ENCODE data around the gene SCRN1. TPM values are rescaled to one million over a fixed set of nuclear protein-coding genes. Genes with fewer than 3 reads are reported as not detected.
A peak's percentile ranks its signal among the peaks of the same experiment; 100 is the strongest.

SCRN1 gene
- total RNA-seq, 1 experiment from 2014 or later = 96.2 TPM

DNA sequence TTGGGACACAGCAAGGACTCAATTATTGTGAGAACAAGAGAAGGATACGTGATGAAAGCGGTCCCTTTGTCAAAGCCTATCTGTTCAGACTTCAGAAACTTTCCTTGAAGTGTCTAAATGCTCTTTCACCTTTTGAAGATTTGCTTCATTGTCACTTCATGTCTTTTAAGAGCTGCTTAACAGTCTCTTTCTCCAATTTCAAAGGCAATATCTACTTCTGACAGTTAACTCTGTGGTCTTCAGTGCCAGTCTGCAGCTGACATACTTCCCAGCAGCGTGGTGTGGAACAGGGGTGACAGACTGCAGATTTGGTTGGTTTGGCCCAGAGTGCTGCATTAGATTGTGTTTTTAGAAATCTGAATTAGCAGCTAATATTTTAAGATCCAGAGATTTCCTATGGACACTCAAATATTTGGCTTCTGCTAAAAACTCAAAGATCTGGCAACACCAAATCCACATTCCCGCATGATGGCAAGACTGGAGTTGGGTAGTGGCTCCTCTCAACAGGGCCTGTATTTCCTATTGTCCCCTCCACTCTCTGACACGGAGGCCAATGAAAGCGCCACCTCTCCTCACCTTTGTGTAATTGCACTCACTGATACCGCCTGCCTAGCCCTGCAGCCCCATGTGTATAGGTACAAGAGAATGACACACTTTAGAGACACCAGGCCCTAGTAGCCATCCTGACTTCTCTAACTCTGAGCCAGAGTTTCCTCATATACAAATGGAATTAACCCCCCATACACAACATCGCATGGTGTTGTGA is 11.5 kb downstream of the SCRN1 start:
- H3K4me1 Mint-ChIP-seq = peaks cover 10% of the 10 kb centered on the region; the same call in 1 of the 2 replicates
- no peaks in the 10 kb centered on the region for H3K27me3 Mint-ChIP-seq (ENCODE audit: low read depth)
- no peak overlapping the region for H3K27ac Mint-ChIP-seq
- ATAC-seq (peak; percentile 100), DNase-seq (ENCODE audit: low spot score) (peak; percentile 64)
- CTCF ChIA-PET = interaction anchor here (0.6 to 1.4 kb wide), 5 partner anchors 10 to 92 kb away, joined by 3 to 4 read pairs (median 3); no protein-coding TSS in a partner anchor
- no peaks in the 10 kb centered on the region for H3K36me3 Mint-ChIP-seq
- POLR2A ChIA-PET = interaction anchor here (0.5 kb wide), 1 partner anchor 69 kb away, joined by 4 read pairs; no protein-coding TSS in a partner anchor
- no peak overlapping the region for H3K4me3 Mint-ChIP-seq
- no peaks in the 10 kb centered on the region for H3K9me3 Mint-ChIP-seq
- TF ChIP-seq FOXP1 (CRISPR knock-in tag; IDR thresholded peaks at IDR 0.05; ENCODE audit: borderline replicate concordance) = no peak
- TF ChIP-seq, protein P1, sequence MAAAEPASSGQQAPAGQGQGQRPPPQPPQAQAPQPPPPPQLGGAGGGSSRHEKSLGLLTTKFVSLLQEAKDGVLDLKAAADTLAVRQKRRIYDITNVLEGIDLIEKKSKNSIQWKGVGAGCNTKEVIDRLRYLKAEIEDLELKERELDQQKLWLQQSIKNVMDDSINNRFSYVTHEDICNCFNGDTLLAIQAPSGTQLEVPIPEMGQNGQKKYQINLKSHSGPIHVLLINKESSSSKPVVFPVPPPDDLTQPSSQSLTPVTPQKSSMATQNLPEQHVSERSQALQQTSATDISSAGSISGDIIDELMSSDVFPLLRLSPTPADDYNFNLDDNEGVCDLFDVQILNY (CRISPR knock-in tag; IDR thresholded peaks at IDR 0.05) = no peak
- TF ChIP-seq CREB1 (CRISPR knock-in tag; IDR thresholded peaks at IDR 0.05) = no peak
- TF ChIP-seq, protein P2, sequence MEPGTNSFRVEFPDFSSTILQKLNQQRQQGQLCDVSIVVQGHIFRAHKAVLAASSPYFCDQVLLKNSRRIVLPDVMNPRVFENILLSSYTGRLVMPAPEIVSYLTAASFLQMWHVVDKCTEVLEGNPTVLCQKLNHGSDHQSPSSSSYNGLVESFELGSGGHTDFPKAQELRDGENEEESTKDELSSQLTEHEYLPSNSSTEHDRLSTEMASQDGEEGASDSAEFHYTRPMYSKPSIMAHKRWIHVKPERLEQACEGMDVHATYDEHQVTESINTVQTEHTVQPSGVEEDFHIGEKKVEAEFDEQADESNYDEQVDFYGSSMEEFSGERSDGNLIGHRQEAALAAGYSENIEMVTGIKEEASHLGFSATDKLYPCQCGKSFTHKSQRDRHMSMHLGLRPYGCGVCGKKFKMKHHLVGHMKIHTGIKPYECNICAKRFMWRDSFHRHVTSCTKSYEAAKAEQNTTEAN (CRISPR knock-in tag; IDR thresholded peaks at IDR 0.05) = no peak
- TF ChIP-seq ELF4 (CRISPR knock-in tag; IDR thresholded peaks at IDR 0.05; ENCODE audit: low read depth) = no peak
- TF ChIP-seq ETV6 (CRISPR knock-in tag; IDR thresholded peaks at IDR 0.05) = 0 out of 2 replicates have a peak, but pooled peaks have one; percentile 23
- no peak for TF ChIP-seq ZNF416 (CRISPR knock-in tag; IDR thresholded peaks at IDR 0.05)
- no peak for TF ChIP-seq ZNF512 (CRISPR knock-in tag; IDR thresholded peaks at IDR 0.05; ENCODE audit: borderline replicate concordance)
- no peak for TF ChIP-seq NR1H2 (CRISPR knock-in tag; IDR thresholded peaks at IDR 0.05)
- no peak for TF ChIP-seq SMAD4 (CRISPR knock-in tag; IDR thresholded peaks at IDR 0.05)
- no peak for TF ChIP-seq ZNF219 (CRISPR knock-in tag; IDR thresholded peaks at IDR 0.05; ENCODE audit: borderline replicate concordance)
- no peak for TF ChIP-seq MYBL2 (CRISPR knock-in tag; IDR thresholded peaks at IDR 0.05)
- no peak for TF ChIP-seq GABPB1 (CRISPR knock-in tag; IDR thresholded peaks at IDR 0.05)
- TF ChIP-seq, protein P3, sequence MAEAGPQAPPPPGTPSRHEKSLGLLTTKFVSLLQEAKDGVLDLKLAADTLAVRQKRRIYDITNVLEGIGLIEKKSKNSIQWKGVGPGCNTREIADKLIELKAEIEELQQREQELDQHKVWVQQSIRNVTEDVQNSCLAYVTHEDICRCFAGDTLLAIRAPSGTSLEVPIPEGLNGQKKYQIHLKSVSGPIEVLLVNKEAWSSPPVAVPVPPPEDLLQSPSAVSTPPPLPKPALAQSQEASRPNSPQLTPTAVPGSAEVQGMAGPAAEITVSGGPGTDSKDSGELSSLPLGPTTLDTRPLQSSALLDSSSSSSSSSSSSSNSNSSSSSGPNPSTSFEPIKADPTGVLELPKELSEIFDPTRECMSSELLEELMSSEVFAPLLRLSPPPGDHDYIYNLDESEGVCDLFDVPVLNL (CRISPR knock-in tag; IDR thresholded peaks at IDR 0.05; ENCODE audit: borderline replicate concordance, low read depth) = no peak
- peak; percentile 98 for TF ChIP-seq ZNF121 (CRISPR knock-in tag; IDR thresholded peaks at IDR 0.05)
- TF ChIP-seq CREM (CRISPR knock-in tag; IDR thresholded peaks at IDR 0.05) = no peak
- TF ChIP-seq, protein P4, sequence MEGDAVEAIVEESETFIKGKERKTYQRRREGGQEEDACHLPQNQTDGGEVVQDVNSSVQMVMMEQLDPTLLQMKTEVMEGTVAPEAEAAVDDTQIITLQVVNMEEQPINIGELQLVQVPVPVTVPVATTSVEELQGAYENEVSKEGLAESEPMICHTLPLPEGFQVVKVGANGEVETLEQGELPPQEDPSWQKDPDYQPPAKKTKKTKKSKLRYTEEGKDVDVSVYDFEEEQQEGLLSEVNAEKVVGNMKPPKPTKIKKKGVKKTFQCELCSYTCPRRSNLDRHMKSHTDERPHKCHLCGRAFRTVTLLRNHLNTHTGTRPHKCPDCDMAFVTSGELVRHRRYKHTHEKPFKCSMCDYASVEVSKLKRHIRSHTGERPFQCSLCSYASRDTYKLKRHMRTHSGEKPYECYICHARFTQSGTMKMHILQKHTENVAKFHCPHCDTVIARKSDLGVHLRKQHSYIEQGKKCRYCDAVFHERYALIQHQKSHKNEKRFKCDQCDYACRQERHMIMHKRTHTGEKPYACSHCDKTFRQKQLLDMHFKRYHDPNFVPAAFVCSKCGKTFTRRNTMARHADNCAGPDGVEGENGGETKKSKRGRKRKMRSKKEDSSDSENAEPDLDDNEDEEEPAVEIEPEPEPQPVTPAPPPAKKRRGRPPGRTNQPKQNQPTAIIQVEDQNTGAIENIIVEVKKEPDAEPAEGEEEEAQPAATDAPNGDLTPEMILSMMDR (IDR thresholded peaks at IDR 0.05) = peak; percentile 40; the same call in 1 of the 2 replicates
- TF ChIP-seq SMAD3 (CRISPR knock-in tag; IDR thresholded peaks at IDR 0.05; ENCODE audit: borderline replicate concordance) = no peak
- no peak for TF ChIP-seq FOXK1 (CRISPR knock-in tag; IDR thresholded peaks at IDR 0.05)
- TF ChIP-seq GTF2I (CRISPR knock-in tag; conservative IDR thresholded peaks at IDR 0.05) = no peak
- TF ChIP-seq ZNF232 (CRISPR knock-in tag; IDR thresholded peaks at IDR 0.05) = no peak
- TF ChIP-seq, protein P5, sequence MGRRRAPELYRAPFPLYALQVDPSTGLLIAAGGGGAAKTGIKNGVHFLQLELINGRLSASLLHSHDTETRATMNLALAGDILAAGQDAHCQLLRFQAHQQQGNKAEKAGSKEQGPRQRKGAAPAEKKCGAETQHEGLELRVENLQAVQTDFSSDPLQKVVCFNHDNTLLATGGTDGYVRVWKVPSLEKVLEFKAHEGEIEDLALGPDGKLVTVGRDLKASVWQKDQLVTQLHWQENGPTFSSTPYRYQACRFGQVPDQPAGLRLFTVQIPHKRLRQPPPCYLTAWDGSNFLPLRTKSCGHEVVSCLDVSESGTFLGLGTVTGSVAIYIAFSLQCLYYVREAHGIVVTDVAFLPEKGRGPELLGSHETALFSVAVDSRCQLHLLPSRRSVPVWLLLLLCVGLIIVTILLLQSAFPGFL (CRISPR knock-in tag; IDR thresholded peaks at IDR 0.05; ENCODE audit: borderline replicate concordance) = no peak
- TF ChIP-seq HMGXB4 (CRISPR knock-in tag; IDR thresholded peaks at IDR 0.05) = no peak
